ENCODE data around the gene CSMD2.

CSMD2 gene

DNA sequence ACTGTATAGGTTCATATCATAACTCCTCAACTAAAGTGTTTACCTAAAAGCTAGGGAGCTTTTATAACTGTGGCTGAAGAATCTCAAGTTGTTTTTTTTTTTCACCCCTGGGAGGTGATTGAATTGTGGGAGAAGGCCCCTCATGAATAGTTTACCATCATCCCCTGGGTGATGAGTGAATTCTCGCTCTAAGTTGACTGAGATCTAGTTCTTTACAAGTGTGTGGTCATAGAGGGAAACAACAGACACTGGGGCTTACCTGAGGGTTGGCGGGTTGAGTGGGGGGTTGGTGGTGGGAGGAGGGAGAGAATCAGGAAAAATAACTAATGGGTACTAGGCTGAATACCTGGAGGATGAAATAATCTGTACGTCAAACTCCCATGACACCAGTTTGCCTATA, 700.5 kb downstream of the CSMD2 start:
- no peak overlapping the region for H3K27ac ChIP-seq (ENCODE audit: low read depth, low read length)
- no peak overlapping the region for H3K9ac ChIP-seq (ENCODE audit: low read length)
- no peaks in the 10 kb centered on the region for H3F3A ChIP-seq (ENCODE audit: insufficient read depth)
- no peaks in the 10 kb centered on the region for H3K27me3 ChIP-seq (ENCODE audit: low read length)
- no peaks in the 10 kb centered on the region for H4K20me1 ChIP-seq (ENCODE audit: low read depth, low read length)
- H3K4me2 ChIP-seq (ENCODE audit: low read depth, low read length, poor library complexity, severe bottlenecking) = no peak overlapping the region
- no peak overlapping the region for H2AFZ ChIP-seq (ENCODE audit: low read depth, low read length, severe bottlenecking)
- no peaks in the 10 kb centered on the region for H3K9me2 ChIP-seq (replicated peaks; ENCODE audit: insufficient read depth, low read length)
- H3K4me3 ChIP-seq (ENCODE audit: insufficient read depth, low read length, poor library complexity, severe bottlenecking) = no peak overlapping the region
- no peaks in the 10 kb centered on the region for H3K36me3 ChIP-seq (ENCODE audit: low read length)
- H3K79me2 ChIP-seq (ENCODE audit: insufficient read depth, low read length) = no peaks in the 10 kb centered on the region
- no peaks in the 10 kb centered on the region for H3K9me3 ChIP-seq (ENCODE audit: insufficient read depth, low read length)
- TF ChIP-seq, protein P1, sequence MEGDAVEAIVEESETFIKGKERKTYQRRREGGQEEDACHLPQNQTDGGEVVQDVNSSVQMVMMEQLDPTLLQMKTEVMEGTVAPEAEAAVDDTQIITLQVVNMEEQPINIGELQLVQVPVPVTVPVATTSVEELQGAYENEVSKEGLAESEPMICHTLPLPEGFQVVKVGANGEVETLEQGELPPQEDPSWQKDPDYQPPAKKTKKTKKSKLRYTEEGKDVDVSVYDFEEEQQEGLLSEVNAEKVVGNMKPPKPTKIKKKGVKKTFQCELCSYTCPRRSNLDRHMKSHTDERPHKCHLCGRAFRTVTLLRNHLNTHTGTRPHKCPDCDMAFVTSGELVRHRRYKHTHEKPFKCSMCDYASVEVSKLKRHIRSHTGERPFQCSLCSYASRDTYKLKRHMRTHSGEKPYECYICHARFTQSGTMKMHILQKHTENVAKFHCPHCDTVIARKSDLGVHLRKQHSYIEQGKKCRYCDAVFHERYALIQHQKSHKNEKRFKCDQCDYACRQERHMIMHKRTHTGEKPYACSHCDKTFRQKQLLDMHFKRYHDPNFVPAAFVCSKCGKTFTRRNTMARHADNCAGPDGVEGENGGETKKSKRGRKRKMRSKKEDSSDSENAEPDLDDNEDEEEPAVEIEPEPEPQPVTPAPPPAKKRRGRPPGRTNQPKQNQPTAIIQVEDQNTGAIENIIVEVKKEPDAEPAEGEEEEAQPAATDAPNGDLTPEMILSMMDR (IDR thresholded peaks at IDR 0.05; ENCODE audit: insufficient read depth, low read length, poor library complexity, severe bottlenecking) = no peak
- TF ChIP-seq EZH2phosphoT487 (conservative IDR thresholded peaks at IDR 0.05; ENCODE audit: low read length) = no peak
